HEK293 (cell line): Measurements from ENCODE around the gene EFHC1.

ENCODE experiments used
- CTCF ChIP-seq: fragments of 450-650 bp; formaldehyde crosslinking; IDR thresholded peaks from 2 replicates; pipeline ENCODE4 v1.5.1; 2016; ENCODE audit warnings: missing biosample characterization, missing genetic modification characterization
- EGR2 ChIP-seq: fragments of 450-650 bp; formaldehyde crosslinking; IDR thresholded peaks from 2 replicates; pipeline ENCODE4 v1.5.1; 2016; ENCODE audit warnings: low read depth, missing biosample characterization, missing genetic modification characterization
- KLF7 ChIP-seq: fragments of 450-650 bp; formaldehyde crosslinking; IDR thresholded peaks from 2 replicates; pipeline ENCODE4 v1.5.1; 2016; ENCODE audit warnings: missing biosample characterization, missing genetic modification characterization, borderline replicate concordance
- ZBTB7A ChIP-seq: fragments of 450-650 bp; formaldehyde crosslinking; IDR thresholded peaks from 2 replicates; pipeline ENCODE4 v1.5.1; 2016; ENCODE audit warnings: low read depth, missing biosample characterization, missing genetic modification characterization
- ZNF138 ChIP-seq: fragments of 450-650 bp; formaldehyde crosslinking; IDR thresholded peaks from 2 replicates; pipeline ENCODE4 v1.5.1; 2016; ENCODE audit warnings: missing biosample characterization, missing genetic modification characterization, borderline replicate concordance
- ZNF521 ChIP-seq: fragments of 450-650 bp; formaldehyde crosslinking; IDR thresholded peaks from 2 replicates; pipeline ENCODE4 v1.5.1; 2017; ENCODE audit warnings: missing biosample characterization, mild to moderate bottlenecking, missing genetic modification characterization
- ZNF792 ChIP-seq: fragments of 450-650 bp; formaldehyde crosslinking; IDR thresholded peaks from 2 replicates; pipeline ENCODE4 v1.5.1; 2016; ENCODE audit warnings: missing biosample characterization, missing genetic modification characterization

DNA sequence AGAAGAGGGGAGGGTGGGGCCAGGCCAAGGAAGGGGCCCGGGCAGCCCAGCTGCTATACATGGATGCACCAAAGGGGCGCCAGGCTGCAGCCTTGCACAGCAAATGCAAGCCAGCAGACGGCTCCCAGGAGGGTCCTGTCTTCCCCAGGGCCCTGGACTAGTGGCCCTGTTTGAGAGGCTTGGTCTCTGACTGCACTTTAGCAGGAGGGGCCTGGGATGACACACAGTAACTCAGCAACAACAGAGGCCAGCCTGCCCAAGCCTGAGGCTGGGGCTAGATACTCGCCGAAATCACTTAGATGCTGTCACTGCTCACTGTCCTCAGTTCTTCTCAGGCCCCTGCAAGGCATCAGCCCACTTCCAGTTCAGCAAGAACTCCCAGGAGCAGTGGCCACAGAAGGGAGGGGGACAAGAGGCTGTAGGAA, 83.2 kb downstream of the EFHC1 start:
- TF ChIP-seq ZNF521 (tag by site-specific recombination) (no peak), ZNF138 (no peak), KLF7 (tag by site-specific recombination) (no peak), CTCF (tag by site-specific recombination) (no peak), ZBTB7A (tag by site-specific recombination) (no peak), ZNF792 (tag by site-specific recombination) (no peak), EGR2 (tag by site-specific recombination) (no peak)
